A549 (cell line): ENCODE data around the gene SLAMF8. TPM values are rescaled to one million over a fixed set of nuclear protein-coding genes. Genes with fewer than 3 reads are reported as not detected.

Source experiments
- ATAC-seq, 2 experiments: fragments of 200-7000 bp in 1 of 2; fragments of >200 bp in 1 of 2; cut with Nextera tagmentation in 1 of 2; cut with Tn5 transposase in 1 of 2; 3 replicates each; pipeline versions ENCODE4 v1.8.0 to v1.9.1; 2018 to 2020; ENCODE audit warnings: mild to moderate bottlenecking in 1 of 2, moderate library complexity in 1 of 2
- CTCF ChIA-PET: fragments of 300-600 bp; sonication (Branson Sonifier 250); formaldehyde crosslinking; extraction: SDS; loops from one replicate; lab custom pipeline; 2021; ENCODE audit warnings: antibody characterized with exemption, inconsistent platforms; lab: Yijun Ruan, JAX
- POLR2A ChIA-PET: fragments of 350-600 bp; formaldehyde crosslinking; extraction: SDS; loops from one replicate; lab custom pipeline; 2021; ENCODE audit warnings: antibody characterized with exemption, inconsistent platforms; lab: Yijun Ruan, JAX
- DNase-seq, 2 experiments: peaks; one replicate each; pipeline versions ENCODE4 v3.0.0 to v3.0.0-alpha.2; 2011 to 2016; ENCODE audit warnings: low read depth in 1 of 2, low spot score in 1 of 2
- FAIRE-seq: peaks from 2 replicates; lab custom pipeline; 2011; peaks lifted over from hg19 to GRCh38; lab: Jason Lieb, UNC
- H3K27ac ChIP-seq, 2 experiments: fragments of >200 bp; sonication (Bioruptor Twin); formaldehyde crosslinking; 3 replicates each; pipeline ENCODE4 v1.5.1; 2016 to 2017
- H3K4me1 ChIP-seq: fragments of >200 bp; sonication (Bioruptor Twin); formaldehyde crosslinking; 3 replicates; pipeline ENCODE4 v1.6.1; 2016
- H3K4me2 ChIP-seq: fragments of >200 bp; sonication (Bioruptor Twin); formaldehyde crosslinking; 3 replicates; pipeline ENCODE4 v1.6.1; 2016
- H3K4me3 ChIP-seq: fragments of >200 bp; sonication (Bioruptor Twin); formaldehyde crosslinking; 3 replicates; pipeline ENCODE4 v1.5.1; 2016
- H3K9me3 ChIP-seq: fragments of >200 bp; sonication (Bioruptor Twin); formaldehyde crosslinking; 3 replicates; pipeline ENCODE4 v1.6.1; 2016
- BHLHE40 ChIP-seq: IDR thresholded peaks from 2 replicates; pipeline ENCODE4 v1.6.1; 2012; ENCODE audit warnings: low read depth, low read length, inconsistent platforms
- CBX2 ChIP-seq: fragments of 200-600 bp; sonication (generic); IDR thresholded peaks from 2 replicates; pipeline ENCODE4 v1.6.1; 2016; ENCODE audit warnings: low read depth, mild to moderate bottlenecking, borderline replicate concordance
- FOSL2 ChIP-seq, 2 experiments: fragments of 450-650 bp in 1 of 2; fragments of >200 bp in 1 of 2; sonication (Bioruptor Twin) in 1 of 2; formaldehyde crosslinking; IDR thresholded peaks; 2 replicates each; pipeline versions ENCODE4 v1.5.0 to v1.6.1; 2016 to 2020; ENCODE audit warnings: mild to moderate bottlenecking in 1 of 2, moderate library complexity in 1 of 2
- JUN ChIP-seq, 2 experiments: fragments of >200 bp; sonication (Bioruptor Twin); formaldehyde crosslinking; IDR thresholded peaks; 2 replicates in 1 of 2; 3 replicates in 1 of 2; pipeline ENCODE4 v1.6.1; 2016 to 2017
- MAZ ChIP-seq: fragments of 150-350 bp; IDR thresholded peaks from 2 replicates; pipeline ENCODE4 v1.6.1; 2014; ENCODE audit warnings: antibody characterized with exemption, low read depth, low read length, borderline replicate concordance
- POLR2A ChIP-seq: IDR thresholded peaks from 2 replicates; pipeline ENCODE4 v1.6.1; 2012; ENCODE audit warnings: mild to moderate bottlenecking, low read length
- POLR2AphosphoS2 ChIP-seq: conservative IDR thresholded peaks from 2 replicates; pipeline ENCODE4 v1.6.1; 2012; ENCODE audit warnings: low read length, improper control_type of control experiment, inconsistent platforms
- RAD21 ChIP-seq, 2 experiments: fragments of >200 bp in 1 of 2; sonication (Bioruptor Twin) in 1 of 2; formaldehyde crosslinking in 1 of 2; IDR thresholded peaks in 1 of 2; conservative IDR thresholded peaks in 1 of 2; 2 replicates in 1 of 2; 3 replicates in 1 of 2; pipeline ENCODE4 v1.6.1; 2012 to 2018; ENCODE audit warnings: inconsistent platforms in 1 of 2
- REST ChIP-seq: fragments of 200-600 bp; sonication (generic); IDR thresholded peaks from 2 replicates; pipeline ENCODE4 v1.6.1; 2016; ENCODE audit warnings: antibody characterized with exemption, mild to moderate bottlenecking, moderate library complexity
- RNF2 ChIP-seq: fragments of 200-600 bp; sonication (generic); IDR thresholded peaks from 2 replicates; pipeline ENCODE4 v1.6.1; 2016; ENCODE audit warnings: low read depth, mild to moderate bottlenecking, antibody characterized with exemption, moderate library complexity, borderline replicate concordance
- SMC3 ChIP-seq: fragments of >200 bp; sonication (Bioruptor Twin); formaldehyde crosslinking; IDR thresholded peaks from 3 replicates; pipeline ENCODE4 v1.6.1; 2018; ENCODE audit warnings: inconsistent platforms
- TFCP2L1 ChIP-seq: fragments of 250-450 bp; sonication (Bioruptor Pico); IDR thresholded peaks from 2 replicates; pipeline ENCODE4 v1.5.0; 2021; ENCODE audit warnings: mild to moderate bottlenecking
- WGBS: methylation state at CpG from one replicate; pipeline ENCODE4 v1.1.6; 2017; ENCODE audit errors: missing lambda C conversion rate; 5-methylcytosine and 5-hydroxymethylcytosine counted together
- polyA plus RNA-seq, 4 experiments: library from polyadenylated mRNA; depleted of rRNA in 3 of 4; stranded (reverse); fragments of >200 nt; fragmentation: RNase III in 1 of 4; extraction: RNeasy Plus Mini Kit Qiagen cat#74134 plus additional on column Dnase treatment in 1 of 4; gene quantifications; 2 replicates in 3 of 4; 3 replicates in 1 of 4; pipeline ENCODE4 v1.2.3, GENCODE V29; 2011 to 2017
- TF ChIP-seq, protein P1 (sequence below): IDR thresholded peaks from 2 replicates; pipeline ENCODE4 v1.6.1; 2012
- TF ChIP-seq, protein P2 (sequence below): fragments of >200 bp; sonication (Bioruptor Twin); formaldehyde crosslinking; IDR thresholded peaks from 2 replicates; pipeline ENCODE4 v1.6.1; 2016
- TF ChIP-seq, protein P3 (sequence below): fragments of >200 bp; sonication (Bioruptor Twin); formaldehyde crosslinking; IDR thresholded peaks from 3 replicates; pipeline ENCODE4 v1.5.1; 2016

The SLAMF8 gene
- polyA plus RNA-seq, 2 of the 4 experiments (the other 2 are of a cell fraction): not detected

GRCh38 chr1:159854116-159854692 lies 27.5 kb downstream of the SLAMF8 start:
- ChIA-PET CTCF (interaction anchor here (0.9 to 12.1 kb wide), 3 partner anchors 38 to 170 kb away, joined by 3 to 126 read pairs (median 13); no protein-coding TSS in a partner anchor), POLR2A (interaction anchor here (0.7 kb wide), 1 partner anchor 11 kb away, joined by 3 read pairs; no protein-coding TSS in a partner anchor)
- ATAC-seq (peak; percentile 78 to 87), FAIRE-seq (no peak), DNase-seq (peak; percentile 52 to 69)
- 3% methylated on average over 19 of the region's 31 CpGs for WGBS
- Histone ChIP-seq H3K4me1 (peaks cover 18% of the 10 kb centered on the region), H3K4me3 (peak overlapping the region; percentile 59), H3K27ac (peak overlapping the region; percentile 86 to 93), H3K9me3 (no peaks in the 10 kb centered on the region), H3K4me2 (peak overlapping the region; percentile 78)
- TF ChIP-seq POLR2A: peak; percentile 27; the same call in 1 of the 2 replicates
- TF ChIP-seq REST: no peak

- peak; percentile 15; the same call in 2 of the 3 replicates for TF ChIP-seq SMC3
- TF ChIP-seq JUN (IDR thresholded peaks at IDR 0.05): peak in 1 of 2 experiments; percentile 75; a peak in 3 of 5 replicates
- TF ChIP-seq POLR2A: peak; percentile 47
- no peak for TF ChIP-seq FOSL2 (IDR thresholded peaks at IDR 0.05)
- TF ChIP-seq FOSL2 (CRISPR knock-in tag; IDR thresholded peaks at IDR 0.05): peak; percentile 4; the same call in 1 of the 2 replicates
- TF ChIP-seq RAD21 (conservative IDR thresholded peaks at IDR 0.05 in 1 of 2, IDR thresholded peaks at IDR 0.05 in 1 of 2): peak in 1 of 2 experiments; percentile 23; a peak in 2 of 5 replicates
- no peak for TF ChIP-seq REST
- TF ChIP-seq, protein P1, sequence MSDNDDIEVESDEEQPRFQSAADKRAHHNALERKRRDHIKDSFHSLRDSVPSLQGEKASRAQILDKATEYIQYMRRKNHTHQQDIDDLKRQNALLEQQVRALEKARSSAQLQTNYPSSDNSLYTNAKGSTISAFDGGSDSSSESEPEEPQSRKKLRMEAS: no peak; the same call in 1 of the 2 replicates
- Histone ChIP-seq H3K4me2 (peak overlapping the region; percentile 78), H3K9me3 (no peaks in the 10 kb centered on the region), H3K4me3 (peak overlapping the region; percentile 59), H3K4me1 (peaks cover 18% of the 10 kb centered on the region), H3K27ac (peak overlapping the region; percentile 86 to 93)
- DNase-seq: peak; percentile 60 to 81
- 3% methylated on average over 19 of the region's 59 CpGs for WGBS
- peak; percentile 90 to 93 for ATAC-seq
- ChIA-PET CTCF (interaction anchor here (0.9 to 12.1 kb wide), 3 partner anchors 37 to 644 kb away, joined by 3 to 126 read pairs (median 3); no protein-coding TSS in a partner anchor), POLR2A (no interaction called here)
- no peak for FAIRE-seq
Observed at GRCh38 chr1:159854693-159855192, 28.1 kb downstream of the SLAMF8 start.

GRCh38 chr1:159855709-159856108 lies 29.0 kb downstream of the SLAMF8 start:
- peak overlapping the region; percentile 78; the same call in 1 of the 3 replicates for H3K4me2 ChIP-seq
- DNase-seq (no peak), FAIRE-seq (no peak), ATAC-seq (no peak)
- ChIA-PET CTCF (interaction anchor here (1.5 to 12.1 kb wide), 3 partner anchors 36 to 645 kb away, joined by 3 to 126 read pairs (median 3); no protein-coding TSS in a partner anchor), POLR2A (no interaction called here)
- no peak overlapping the region; the same call in 2 of the 3 replicates for H3K4me3 ChIP-seq
- peaks cover 15% of the 10 kb centered on the region for H3K4me1 ChIP-seq
- peak overlapping the region in 1 of 2 experiments; percentile 93; a peak in 1 of 6 replicates for H3K27ac ChIP-seq
- no peaks in the 10 kb centered on the region for H3K9me3 ChIP-seq
- WGBS: 91% methylated on average over 21 of the region's 34 CpGs
- TF ChIP-seq TFCP2L1 (CRISPR knock-in tag) (no peak), RNF2 (no peak), REST (no peak), POLR2AphosphoS2 (no peak), BHLHE40 (no peak), MAZ (no peak), CBX2 (no peak)
- TF ChIP-seq, protein P2, sequence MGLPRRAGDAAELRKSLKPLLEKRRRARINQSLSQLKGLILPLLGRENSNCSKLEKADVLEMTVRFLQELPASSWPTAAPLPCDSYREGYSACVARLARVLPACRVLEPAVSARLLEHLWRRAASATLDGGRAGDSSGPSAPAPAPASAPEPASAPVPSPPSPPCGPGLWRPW: no peak
- TF ChIP-seq, protein P3, sequence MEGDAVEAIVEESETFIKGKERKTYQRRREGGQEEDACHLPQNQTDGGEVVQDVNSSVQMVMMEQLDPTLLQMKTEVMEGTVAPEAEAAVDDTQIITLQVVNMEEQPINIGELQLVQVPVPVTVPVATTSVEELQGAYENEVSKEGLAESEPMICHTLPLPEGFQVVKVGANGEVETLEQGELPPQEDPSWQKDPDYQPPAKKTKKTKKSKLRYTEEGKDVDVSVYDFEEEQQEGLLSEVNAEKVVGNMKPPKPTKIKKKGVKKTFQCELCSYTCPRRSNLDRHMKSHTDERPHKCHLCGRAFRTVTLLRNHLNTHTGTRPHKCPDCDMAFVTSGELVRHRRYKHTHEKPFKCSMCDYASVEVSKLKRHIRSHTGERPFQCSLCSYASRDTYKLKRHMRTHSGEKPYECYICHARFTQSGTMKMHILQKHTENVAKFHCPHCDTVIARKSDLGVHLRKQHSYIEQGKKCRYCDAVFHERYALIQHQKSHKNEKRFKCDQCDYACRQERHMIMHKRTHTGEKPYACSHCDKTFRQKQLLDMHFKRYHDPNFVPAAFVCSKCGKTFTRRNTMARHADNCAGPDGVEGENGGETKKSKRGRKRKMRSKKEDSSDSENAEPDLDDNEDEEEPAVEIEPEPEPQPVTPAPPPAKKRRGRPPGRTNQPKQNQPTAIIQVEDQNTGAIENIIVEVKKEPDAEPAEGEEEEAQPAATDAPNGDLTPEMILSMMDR: no peak
